Measurements from ENCODE around the gene NUDT7.

The NUDT7 gene

DNA sequence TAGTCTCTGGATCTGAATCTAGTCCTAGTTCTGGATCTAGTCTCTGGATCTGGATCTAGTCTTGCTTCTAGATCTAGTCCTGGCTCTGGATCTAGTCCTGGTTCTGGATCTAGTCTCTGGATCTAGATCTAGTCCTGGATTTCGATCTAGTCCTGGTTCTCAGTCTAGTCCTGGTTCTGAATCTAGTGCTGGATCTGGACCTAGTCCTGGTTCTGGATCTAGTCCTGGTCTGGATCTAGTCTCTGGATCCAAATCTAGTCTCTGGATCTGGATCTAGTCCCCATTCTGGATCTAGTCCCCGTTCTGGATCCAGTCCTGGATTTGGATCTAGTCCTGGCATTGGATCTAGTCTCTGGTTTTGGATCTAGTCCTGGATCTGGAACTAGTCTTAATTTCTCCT is 36.2 kb downstream of the NUDT7 start:
- H2AFZ ChIP-seq (ENCODE audit: insufficient read depth, low read length, poor library complexity) = no peak overlapping the region
- no peak for DNase-seq
- H3K9ac ChIP-seq (ENCODE audit: low read length) = no peak overlapping the region
- no peaks in the 10 kb centered on the region for H3K9me3 ChIP-seq (ENCODE audit: insufficient read depth, low read depth, low read length)
- no peaks in the 10 kb centered on the region for H3K27me3 ChIP-seq (ENCODE audit: insufficient read depth, low read length)
- peaks cover 7% of the 10 kb centered on the region for H3K79me1 ChIP-seq (ENCODE audit: low read length)
- no peak overlapping the region for H3K23ac ChIP-seq (ENCODE audit: low read length)
- no peak overlapping the region for H4K91ac ChIP-seq (ENCODE audit: low read depth, low read length)
- no peak overlapping the region for H3K4ac ChIP-seq (ENCODE audit: low read depth, low read length)
- no peaks in the 10 kb centered on the region for H3K36me3 ChIP-seq (ENCODE audit: control insufficient read depth in 1 of 2, insufficient read depth in 2 of 2, low read length in 2 of 2)
- H2BK12ac ChIP-seq (ENCODE audit: low read length) = no peak overlapping the region
- no peak overlapping the region for H2BK5ac ChIP-seq (ENCODE audit: low read depth, low read length, poor library complexity)
- no peak overlapping the region for H2BK120ac ChIP-seq (ENCODE audit: insufficient read depth, low read length, poor library complexity)
- peaks cover 5% of the 10 kb centered on the region in 2 experiments for H3K4me1 ChIP-seq (ENCODE audit: control insufficient read depth in 1 of 2, insufficient read depth in 2 of 2, low read length in 2 of 2)
- no peak overlapping the region for H2AK5ac ChIP-seq (ENCODE audit: low read length)
- no peak overlapping the region for H3K18ac ChIP-seq (ENCODE audit: low read length)
- H3K79me2 ChIP-seq (ENCODE audit: control insufficient read depth, insufficient read depth, low read length, poor library complexity) = no peaks in the 10 kb centered on the region
- no CpG with 5 or more reads among the region's 2 CpGs for WGBS (ENCODE audit: extremely low coverage, insufficient coverage, insufficient read length)
- H3K4me2 ChIP-seq (ENCODE audit: low read length) = no peak overlapping the region
- no peak overlapping the region for H3K14ac ChIP-seq (ENCODE audit: low read length)
- no peak overlapping the region for H4K12ac ChIP-seq (ENCODE audit: low read depth, low read length)
- no peak overlapping the region for H3K4me3 ChIP-seq (ENCODE audit: low read depth, low read length)
- no peak overlapping the region for H3K27ac ChIP-seq (ENCODE audit: low read depth, low read length)
- H4K8ac ChIP-seq (ENCODE audit: low read depth, low read length) = no peak overlapping the region

- H3K36me3 ChIP-seq (ENCODE audit: control insufficient read depth in 1 of 2, insufficient read depth in 2 of 2, low read length in 2 of 2) = no peaks in the 10 kb centered on the region
- H3K79me1 ChIP-seq (ENCODE audit: low read length) = peaks cover 7% of the 10 kb centered on the region
- no peaks in the 10 kb centered on the region for H3K79me2 ChIP-seq (ENCODE audit: control insufficient read depth, insufficient read depth, low read length, poor library complexity)
These were observed 36.9 kb downstream of the NUDT7 start for GRCh38 chr16:77759201-77759600.

DNA sequence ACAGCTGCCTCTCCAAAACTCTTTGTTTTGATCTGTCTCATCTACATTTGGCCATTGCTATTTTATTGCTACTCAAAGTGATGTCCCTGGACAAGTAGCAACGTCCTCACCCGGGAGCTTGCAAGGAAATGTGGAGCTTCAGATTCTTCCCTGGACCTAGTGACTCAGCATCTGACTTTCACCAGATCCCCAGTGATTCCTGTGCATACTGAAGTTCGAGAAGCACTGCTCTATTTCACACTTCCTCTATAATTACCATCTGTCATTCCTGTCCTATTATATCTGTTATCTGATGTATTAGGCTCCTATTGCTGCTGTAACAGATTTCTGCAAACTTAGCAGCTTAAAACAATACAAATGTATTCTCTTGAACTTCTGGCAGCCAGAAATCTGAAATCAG is 37.5 kb downstream of the NUDT7 start:
- Histone ChIP-seq H2AK5ac (ENCODE audit: low read length) (no peak overlapping the region), H3K23ac (ENCODE audit: low read length) (no peak overlapping the region), H3K79me2 (ENCODE audit: control insufficient read depth, insufficient read depth, low read length, poor library complexity) (no peaks in the 10 kb centered on the region), H2AFZ (ENCODE audit: insufficient read depth, low read length, poor library complexity) (no peak overlapping the region), H2BK120ac (ENCODE audit: insufficient read depth, low read length, poor library complexity) (peak overlapping the region; percentile 29), H3K9me3 (ENCODE audit: insufficient read depth, low read depth, low read length) (no peaks in the 10 kb centered on the region), H3K4me2 (ENCODE audit: low read length) (no peak overlapping the region), H3K18ac (ENCODE audit: low read length) (peak overlapping the region; percentile 29), H2BK5ac (ENCODE audit: low read depth, low read length, poor library complexity) (peak overlapping the region; percentile 52), H3K36me3 (ENCODE audit: control insufficient read depth in 1 of 2, insufficient read depth in 2 of 2, low read length in 2 of 2) (no peaks in the 10 kb centered on the region), H3K4ac (ENCODE audit: low read depth, low read length) (no peak overlapping the region), H3K4me3 (ENCODE audit: low read depth, low read length) (no peak overlapping the region), H3K4me1 (ENCODE audit: control insufficient read depth in 1 of 2, insufficient read depth in 2 of 2, low read length in 2 of 2) (peaks cover 15% of the 10 kb centered on the region in 2 experiments), H3K27ac (ENCODE audit: low read depth, low read length) (peak overlapping the region; percentile 37), H3K9ac (ENCODE audit: low read length) (no peak overlapping the region), H4K8ac (ENCODE audit: low read depth, low read length) (no peak overlapping the region), H4K12ac (ENCODE audit: low read depth, low read length) (no peak overlapping the region), H3K27me3 (ENCODE audit: insufficient read depth, low read length) (no peaks in the 10 kb centered on the region), H4K91ac (ENCODE audit: low read depth, low read length) (peak overlapping the region; percentile 69), H3K79me1 (ENCODE audit: low read length) (peaks cover 9% of the 10 kb centered on the region), H3K14ac (ENCODE audit: low read length) (peak overlapping the region; percentile 29), H2BK12ac (ENCODE audit: low read length) (peak overlapping the region; percentile 69)
- no peak for DNase-seq
- no CpG with 5 or more reads among the region's 3 CpGs for WGBS (ENCODE audit: extremely low coverage, insufficient coverage, insufficient read length)

More at GRCh38 chr16:77759201-77759600, 36.9 kb downstream of the NUDT7 start:
- no peak overlapping the region for H2AFZ ChIP-seq (ENCODE audit: insufficient read depth, low read length, poor library complexity)
- H2BK120ac ChIP-seq (ENCODE audit: insufficient read depth, low read length, poor library complexity) = no peak overlapping the region
- no CpG with 5 or more reads among the region's 1 CpG for WGBS (ENCODE audit: extremely low coverage, insufficient coverage, insufficient read length)
- no peak overlapping the region for H4K8ac ChIP-seq (ENCODE audit: low read depth, low read length)
- H3K4ac ChIP-seq (ENCODE audit: low read depth, low read length) = no peak overlapping the region
- H2AK5ac ChIP-seq (ENCODE audit: low read length) = peak overlapping the region; percentile 55
- H3K23ac ChIP-seq (ENCODE audit: low read length) = no peak overlapping the region
- no peak overlapping the region for H3K14ac ChIP-seq (ENCODE audit: low read length)
- H3K4me3 ChIP-seq (ENCODE audit: low read depth, low read length) = no peak overlapping the region
- no peaks in the 10 kb centered on the region for H3K27me3 ChIP-seq (ENCODE audit: insufficient read depth, low read length)
- H3K27ac ChIP-seq (ENCODE audit: low read depth, low read length) = no peak overlapping the region
- H4K12ac ChIP-seq (ENCODE audit: low read depth, low read length) = no peak overlapping the region
- H2BK5ac ChIP-seq (ENCODE audit: low read depth, low read length, poor library complexity) = peak overlapping the region; percentile 55
- H3K9ac ChIP-seq (ENCODE audit: low read length) = no peak overlapping the region
- DNase-seq = no peak
- peaks cover 10 to 11% of the 10 kb centered on the region in 2 experiments for H3K4me1 ChIP-seq (ENCODE audit: control insufficient read depth in 1 of 2, insufficient read depth in 2 of 2, low read length in 2 of 2)
- no peaks in the 10 kb centered on the region for H3K9me3 ChIP-seq (ENCODE audit: insufficient read depth, low read depth, low read length)
- H3K18ac ChIP-seq (ENCODE audit: low read length) = peak overlapping the region; percentile 55
- no peak overlapping the region for H2BK12ac ChIP-seq (ENCODE audit: low read length)
- H4K91ac ChIP-seq (ENCODE audit: low read depth, low read length) = no peak overlapping the region
- H3K4me2 ChIP-seq (ENCODE audit: low read length) = no peak overlapping the region

DNA sequence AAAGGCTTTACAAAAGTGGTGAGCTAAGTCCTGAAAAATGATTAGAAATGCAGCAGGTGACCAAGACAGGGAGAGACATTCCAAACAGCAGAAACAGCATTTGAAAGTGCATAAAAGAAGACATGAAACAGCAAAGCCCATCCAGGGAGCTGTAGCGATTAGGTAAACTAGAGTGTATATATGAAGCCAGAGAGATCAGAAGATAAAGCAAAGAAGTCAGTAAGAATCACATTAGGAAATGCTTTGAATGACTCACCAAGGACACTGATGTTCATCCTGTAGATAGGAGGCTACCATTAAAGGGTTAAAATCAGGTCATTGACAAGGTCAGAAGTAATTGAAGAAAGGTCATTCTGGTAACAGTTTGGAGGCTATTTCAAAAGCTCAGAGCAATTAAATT is 38.5 kb downstream of the NUDT7 start:
- no peak overlapping the region for H2BK12ac ChIP-seq (ENCODE audit: low read length)
- H3K9ac ChIP-seq (ENCODE audit: low read length) = no peak overlapping the region
- no peak overlapping the region for H2AFZ ChIP-seq (ENCODE audit: insufficient read depth, low read length, poor library complexity)
- H4K91ac ChIP-seq (ENCODE audit: low read depth, low read length) = no peak overlapping the region
- no peak overlapping the region for H3K23ac ChIP-seq (ENCODE audit: low read length)
- no peak overlapping the region for H3K4me2 ChIP-seq (ENCODE audit: low read length)
- H3K18ac ChIP-seq (ENCODE audit: low read length) = no peak overlapping the region
- peak overlapping the region; percentile 82 for H3K27ac ChIP-seq (ENCODE audit: low read depth, low read length)
- no peak overlapping the region for H3K4ac ChIP-seq (ENCODE audit: low read depth, low read length)
- H3K79me1 ChIP-seq (ENCODE audit: low read length) = peaks cover 9% of the 10 kb centered on the region
- H3K79me2 ChIP-seq (ENCODE audit: control insufficient read depth, insufficient read depth, low read length, poor library complexity) = no peaks in the 10 kb centered on the region
- no peaks in the 10 kb centered on the region for H3K9me3 ChIP-seq (ENCODE audit: insufficient read depth, low read depth, low read length)
- H2BK120ac ChIP-seq (ENCODE audit: insufficient read depth, low read length, poor library complexity) = no peak overlapping the region
- no peak overlapping the region for H4K12ac ChIP-seq (ENCODE audit: low read depth, low read length)
- no peak overlapping the region for H2AK5ac ChIP-seq (ENCODE audit: low read length)
- peak in 1 of 2 donors; percentile 36 for DNase-seq
- H3K4me3 ChIP-seq (ENCODE audit: low read depth, low read length) = no peak overlapping the region
- no peak overlapping the region for H4K8ac ChIP-seq (ENCODE audit: low read depth, low read length)
- no peak overlapping the region for H2BK5ac ChIP-seq (ENCODE audit: low read depth, low read length, poor library complexity)
- no peaks in the 10 kb centered on the region for H3K27me3 ChIP-seq (ENCODE audit: insufficient read depth, low read length)
- peaks cover 15% of the 10 kb centered on the region in 2 experiments for H3K4me1 ChIP-seq (ENCODE audit: control insufficient read depth in 1 of 2, insufficient read depth in 2 of 2, low read length in 2 of 2)
- no peak overlapping the region for H3K14ac ChIP-seq (ENCODE audit: low read length)
- no peaks in the 10 kb centered on the region for H3K36me3 ChIP-seq (ENCODE audit: control insufficient read depth in 1 of 2, insufficient read depth in 2 of 2, low read length in 2 of 2)
- WGBS (ENCODE audit: extremely low coverage, insufficient coverage, insufficient read length) = no CpG with 5 or more reads among the region's 1 CpG

Data from trophoblast cell (in vitro differentiated cells and primary cell).